GM21786 (cell line): Measurements from ENCODE around the gene SLC35F3.
"Not testable (repeated sequence)": the region's sequence is repeated elsewhere in the genome, so short reads cannot be mapped to it uniquely, and the experiment has no call there.

Experiments used
- ATAC-seq: cut with Tn5 transposase; IDR thresholded peaks from one replicate; pipeline ENCODE4 v1.9.1; 2021; ENCODE audit not compliant: unreplicated experiment

SLC35F3 gene

DNA sequence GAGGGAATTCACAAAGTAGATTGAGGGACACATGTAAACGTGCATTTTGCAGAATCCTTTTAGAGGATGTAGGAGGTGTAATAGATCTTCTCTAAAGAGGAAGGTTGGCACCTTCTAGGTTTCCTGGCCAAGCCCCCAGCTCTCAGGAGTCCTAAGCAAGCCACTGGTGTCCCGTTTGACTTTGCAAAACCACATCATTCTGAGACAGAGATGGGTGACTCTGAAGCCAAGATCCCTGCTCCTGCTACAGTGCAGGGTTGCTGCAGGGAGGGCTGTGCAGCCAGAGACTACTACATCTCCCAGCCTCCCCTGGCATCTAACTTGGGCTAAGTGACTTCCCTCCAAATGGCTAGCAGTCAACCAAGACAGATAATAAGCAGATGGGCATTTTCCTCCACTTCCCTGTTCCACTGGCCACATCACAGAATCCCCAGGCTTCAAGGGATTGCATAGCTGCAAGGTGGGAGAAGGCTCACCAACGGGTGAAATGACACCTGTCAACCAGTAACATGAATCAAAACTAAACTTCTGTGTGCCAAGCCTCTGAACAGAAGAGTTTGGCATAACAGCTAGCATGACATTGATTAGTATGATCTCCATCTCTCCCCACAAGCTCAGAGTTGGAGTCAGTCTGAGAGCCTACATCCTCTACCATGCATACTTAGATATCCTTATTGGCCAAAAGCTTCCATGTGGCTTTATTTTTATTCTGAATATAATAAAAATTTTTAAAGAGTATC, 339.2 kb downstream of the SLC35F3 start:
- ATAC-seq, result no peak

DNA sequence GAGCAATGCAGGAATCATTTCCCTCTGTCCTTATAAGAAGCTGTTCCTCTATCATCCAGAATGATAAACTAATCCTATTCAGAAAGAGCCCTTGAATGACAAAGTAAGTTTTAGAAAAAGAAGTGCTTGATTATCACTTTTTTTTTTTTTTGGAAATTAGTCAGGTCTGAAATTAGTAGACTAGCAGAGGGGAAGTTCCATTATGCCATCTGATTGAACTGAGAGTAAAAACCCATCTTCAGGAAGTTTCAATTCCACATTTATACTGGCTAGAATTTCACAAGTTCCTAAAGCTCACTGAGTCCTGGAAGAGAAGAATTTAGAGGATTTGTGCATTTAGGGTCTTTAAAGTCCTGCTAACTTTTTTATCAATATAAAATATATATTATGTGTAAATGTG, 340.0 kb downstream of the SLC35F3 start:
- peak; percentile 21 for ATAC-seq

DNA sequence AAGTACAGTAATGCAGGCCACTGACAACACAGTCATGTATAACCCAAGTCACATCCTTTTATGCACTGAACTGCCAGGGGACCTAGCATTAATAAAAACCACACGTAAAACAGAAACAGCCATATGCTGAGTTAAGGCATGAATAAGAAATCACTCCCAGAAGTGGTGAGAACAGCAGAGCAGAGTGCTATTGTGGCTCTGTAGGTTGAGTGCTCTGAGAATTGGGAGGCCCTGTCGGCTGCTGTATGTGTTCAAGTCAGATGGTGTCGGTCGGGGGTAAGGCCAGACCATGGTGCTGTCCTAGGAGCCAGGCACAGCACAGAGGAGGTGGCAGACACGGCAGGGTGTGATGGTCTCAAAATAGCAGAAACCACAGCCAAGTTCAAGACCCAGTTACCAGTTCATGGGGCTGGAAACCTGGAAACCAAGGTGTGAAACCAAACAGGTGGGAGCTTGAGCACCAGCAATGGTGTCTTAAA, 342.2 kb downstream of the SLC35F3 start:
- peak; percentile 89 for ATAC-seq

DNA sequence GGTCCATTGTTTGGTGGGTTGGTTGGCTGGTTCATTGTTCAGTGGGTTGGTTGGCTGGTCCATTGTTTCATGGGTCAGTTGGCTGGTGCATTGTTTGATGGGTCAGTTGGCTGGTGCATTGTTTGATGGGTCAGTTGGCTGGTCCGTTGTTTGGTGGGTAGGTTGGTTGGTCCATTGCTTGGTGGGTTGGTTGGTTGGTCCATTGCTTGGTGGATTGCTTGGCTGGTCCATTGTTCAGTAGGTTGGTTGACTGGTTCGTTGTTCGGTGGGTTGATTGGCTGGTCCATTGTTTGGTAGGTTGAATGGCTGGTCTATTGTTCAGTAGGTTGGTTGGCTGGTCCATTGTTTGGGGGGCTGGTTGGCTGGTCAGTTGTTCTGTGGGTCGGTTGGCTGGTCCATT, 343.3 kb downstream of the SLC35F3 start:
- ATAC-seq, result not testable (repeated sequence)

DNA sequence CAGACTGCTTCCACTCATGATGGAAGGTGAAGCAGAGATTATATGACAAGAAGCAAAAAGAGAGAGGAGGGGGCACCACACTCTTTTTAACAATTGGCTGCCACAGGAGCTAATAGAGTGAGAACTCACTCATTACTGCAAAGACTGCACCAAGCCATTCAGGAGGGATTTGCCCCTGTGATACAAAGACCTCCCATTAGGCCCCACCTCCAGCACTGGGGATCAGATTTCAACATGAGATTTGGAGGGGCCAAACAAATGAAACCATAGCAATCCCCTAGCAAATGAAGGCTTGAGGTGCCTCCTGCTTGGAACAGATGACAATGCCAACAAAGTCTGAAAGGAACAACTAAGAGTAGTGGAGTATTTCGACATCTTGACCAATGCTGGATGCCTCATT, 346.3 kb downstream of the SLC35F3 start:
- no peak for ATAC-seq

DNA sequence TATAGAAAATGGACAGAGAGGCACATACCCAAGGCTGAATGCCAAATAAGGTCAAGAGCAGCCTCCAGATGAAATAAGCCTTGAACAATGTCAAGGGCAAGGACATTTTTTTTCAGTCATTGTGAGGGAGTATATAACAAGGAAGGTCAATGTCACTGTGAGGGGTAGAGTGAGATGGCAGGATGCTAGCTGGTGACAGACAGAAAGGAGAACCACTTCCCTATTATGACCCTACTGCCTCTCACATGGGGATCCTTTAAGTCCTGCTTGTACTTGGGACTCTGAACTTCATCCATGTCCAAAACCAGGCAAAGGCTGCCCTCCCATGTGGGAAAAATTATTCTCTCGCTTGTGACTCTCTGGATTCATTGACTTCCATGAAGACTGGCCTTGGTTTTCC, 349.3 kb downstream of the SLC35F3 start:
- ATAC-seq, result peak; percentile 50

DNA sequence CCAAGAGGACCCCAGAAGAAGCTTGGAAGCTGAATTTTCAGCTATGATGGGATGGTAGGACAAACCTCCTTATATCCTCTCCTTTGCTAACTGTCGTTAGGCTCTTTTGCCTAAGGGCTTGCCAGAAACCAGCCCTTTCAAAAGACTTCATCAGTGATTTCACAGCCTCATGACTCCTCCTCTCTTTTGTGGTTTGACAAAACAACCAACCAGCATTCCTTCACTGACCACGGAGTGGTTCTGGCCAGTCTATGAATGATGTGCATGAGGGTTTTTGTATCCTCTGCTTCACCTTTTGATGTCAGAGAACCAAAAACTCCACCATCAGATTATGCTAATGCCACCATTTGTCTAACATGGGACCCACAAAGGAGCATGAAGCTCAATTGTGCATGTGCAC, 351.9 kb downstream of the SLC35F3 start:
- ATAC-seq, result no peak

DNA sequence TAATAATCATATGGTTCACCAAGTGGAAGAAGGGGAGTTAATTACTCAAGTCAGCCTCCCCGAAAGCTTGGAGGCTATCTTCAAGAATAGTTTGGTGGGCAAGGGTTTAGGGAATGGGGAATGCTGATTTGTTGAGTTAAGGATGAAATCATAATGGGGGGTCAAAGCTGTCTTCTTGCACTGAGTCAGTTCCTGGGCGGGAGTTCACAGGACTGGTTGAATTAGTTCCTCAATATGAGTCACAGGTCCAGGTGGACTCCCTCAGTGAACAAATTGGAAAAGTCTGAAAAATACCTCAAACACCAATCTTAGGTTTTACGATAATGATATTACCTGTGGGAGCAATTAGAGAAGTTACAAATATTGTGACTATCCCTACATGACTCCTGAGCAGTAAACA, 353.6 kb downstream of the SLC35F3 start:
- no peak for ATAC-seq

DNA sequence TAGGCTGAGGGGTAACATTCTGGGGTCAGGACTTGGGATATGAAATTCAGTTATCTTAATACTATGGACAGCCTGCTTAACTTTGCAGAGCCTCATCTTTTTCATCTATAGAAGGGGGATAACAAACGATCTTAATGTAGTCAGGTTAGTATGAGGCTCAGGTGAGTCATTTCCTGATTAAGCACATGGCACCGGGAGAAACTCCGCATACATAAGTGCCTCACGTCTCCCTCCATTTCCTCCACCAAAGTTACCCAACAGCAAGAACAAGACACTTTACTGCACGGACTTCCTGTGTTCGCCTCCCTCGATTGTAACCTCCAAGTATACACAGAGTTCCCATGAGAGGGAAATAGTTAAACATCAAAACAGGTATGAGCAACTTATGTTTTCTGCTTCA, 356.1 kb downstream of the SLC35F3 start:
- no peak for ATAC-seq

DNA sequence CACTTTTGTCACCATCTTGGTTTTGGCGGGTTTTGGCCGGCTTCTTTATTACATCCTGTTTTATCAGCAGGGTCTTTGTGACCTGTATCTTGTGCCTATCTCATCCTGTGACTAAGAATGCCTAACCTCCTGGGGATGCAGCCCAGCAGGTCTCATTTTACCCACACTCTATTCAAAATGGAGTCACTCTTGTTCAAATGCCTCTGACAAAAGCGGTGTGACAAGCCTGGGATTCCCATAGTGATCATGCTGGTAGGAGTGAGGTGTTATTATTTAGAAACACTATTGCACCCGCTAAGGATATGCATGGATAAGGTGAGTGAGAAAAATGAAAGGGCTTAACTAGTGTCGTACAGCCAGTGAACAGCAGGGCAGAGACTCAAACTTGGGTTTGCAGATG, 357.1 kb downstream of the SLC35F3 start:
- no peak for ATAC-seq

DNA sequence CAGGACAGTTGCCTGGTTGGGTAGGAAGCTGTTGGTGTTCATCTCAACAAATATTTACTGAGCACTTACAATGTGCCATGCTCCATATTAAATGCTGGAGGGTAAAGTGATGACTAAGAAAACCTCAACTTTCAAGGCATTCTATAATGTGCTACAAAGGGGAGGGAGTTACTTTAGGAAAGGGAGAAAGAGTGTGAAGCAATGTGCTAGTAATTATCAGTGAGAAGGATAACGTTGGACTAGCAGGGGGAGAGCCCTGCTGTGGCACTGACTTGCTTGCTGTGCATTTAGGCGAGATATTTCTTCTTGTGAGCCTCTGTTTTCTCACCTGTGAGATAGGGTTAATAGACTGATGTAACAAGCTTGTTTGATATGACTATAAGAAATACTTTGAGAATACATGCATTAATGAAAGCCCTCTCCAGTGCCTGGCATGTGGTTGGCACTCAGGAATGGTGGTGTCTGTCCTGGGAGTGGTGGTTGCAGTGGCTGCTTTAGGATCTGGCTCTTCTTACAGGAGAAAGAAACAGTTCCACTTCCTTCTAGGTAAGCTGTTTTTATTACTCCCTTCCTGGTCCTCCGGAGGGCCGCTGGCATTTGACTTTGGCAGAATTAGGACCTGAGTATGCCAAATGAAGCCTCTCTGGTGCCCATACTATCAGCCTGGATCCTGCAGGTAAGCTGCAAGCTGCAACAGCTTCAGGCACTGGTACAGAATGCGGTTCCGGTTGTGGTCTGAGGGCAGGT, 357.7 kb downstream of the SLC35F3 start:
- ATAC-seq, result no peak

DNA sequence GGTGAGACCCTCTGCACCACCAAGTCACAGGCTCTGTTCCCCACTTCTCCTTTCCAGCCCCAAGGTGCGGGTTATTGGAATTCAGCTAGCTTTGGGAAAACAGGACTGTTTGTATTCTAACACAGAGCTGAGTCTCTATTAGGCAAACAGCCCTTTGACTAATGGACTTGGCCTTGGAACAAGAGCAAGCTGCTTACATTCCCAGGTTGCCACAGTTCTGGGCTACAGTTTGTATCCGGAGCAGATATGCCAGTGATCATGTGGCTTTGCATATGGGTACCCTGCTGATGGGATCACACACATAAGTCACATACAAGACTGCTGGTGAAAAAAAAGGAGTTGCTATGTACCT, 358.3 kb downstream of the SLC35F3 start:
- ATAC-seq, result no peak

DNA sequence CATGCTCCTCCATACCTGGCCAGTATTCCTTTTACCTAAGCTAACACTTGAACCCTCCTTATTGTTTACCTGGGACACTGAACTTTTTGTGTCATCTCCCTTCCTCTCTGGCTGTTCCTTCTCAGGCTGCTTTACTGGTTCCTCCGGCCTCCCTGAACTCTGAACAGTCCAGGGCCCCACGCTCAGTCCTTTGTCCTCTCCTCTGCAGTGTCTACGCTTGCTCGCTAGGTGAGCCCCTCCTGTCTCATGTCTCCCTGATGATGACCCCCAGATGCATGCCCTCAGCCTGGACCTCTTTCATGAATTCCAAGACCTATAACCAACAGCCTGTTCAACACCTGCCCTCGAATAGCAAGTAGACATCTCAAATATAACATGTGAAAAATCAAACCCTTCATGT, 360.4 kb downstream of the SLC35F3 start:
- no peak for ATAC-seq

DNA sequence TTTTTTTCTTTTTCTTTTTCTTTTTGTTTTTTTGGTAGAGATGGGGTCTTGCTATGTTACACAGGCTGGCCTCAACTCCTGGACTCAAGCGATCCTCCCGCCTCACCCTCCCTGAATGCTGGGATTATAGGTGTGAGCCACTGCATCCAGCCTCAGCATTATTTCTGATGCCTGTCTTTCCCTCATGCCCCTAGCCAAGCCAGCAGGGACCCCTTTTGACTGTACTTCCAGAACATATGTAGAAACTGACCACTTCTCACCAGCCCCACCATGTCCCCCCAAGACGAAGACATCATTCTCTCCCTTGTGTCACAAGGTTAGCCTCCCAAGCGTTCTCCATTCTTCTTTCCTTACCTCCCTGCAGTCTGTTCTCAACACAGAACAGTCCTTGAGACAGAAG, 360.8 kb downstream of the SLC35F3 start:
- ATAC-seq, result no peak

DNA sequence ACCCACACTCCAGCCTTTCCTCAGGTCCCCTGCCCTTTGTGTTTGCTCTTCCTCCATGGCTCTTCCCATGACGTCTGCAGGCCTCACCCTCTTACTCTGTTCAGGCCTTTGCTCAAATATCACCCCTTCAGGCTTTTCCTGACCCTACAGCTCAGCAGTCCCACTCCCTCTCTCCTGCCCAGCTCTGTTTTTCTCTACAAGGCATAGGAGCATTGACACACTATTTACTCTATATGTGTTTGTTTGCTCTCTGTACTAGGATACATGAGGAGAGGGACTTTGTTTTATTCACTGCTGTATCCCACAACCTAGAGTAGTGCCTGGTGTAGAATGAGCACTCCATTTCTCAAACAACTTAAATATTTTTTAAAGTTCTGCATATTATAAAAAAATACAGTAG, 361.4 kb downstream of the SLC35F3 start:
- ATAC-seq, result no peak

DNA sequence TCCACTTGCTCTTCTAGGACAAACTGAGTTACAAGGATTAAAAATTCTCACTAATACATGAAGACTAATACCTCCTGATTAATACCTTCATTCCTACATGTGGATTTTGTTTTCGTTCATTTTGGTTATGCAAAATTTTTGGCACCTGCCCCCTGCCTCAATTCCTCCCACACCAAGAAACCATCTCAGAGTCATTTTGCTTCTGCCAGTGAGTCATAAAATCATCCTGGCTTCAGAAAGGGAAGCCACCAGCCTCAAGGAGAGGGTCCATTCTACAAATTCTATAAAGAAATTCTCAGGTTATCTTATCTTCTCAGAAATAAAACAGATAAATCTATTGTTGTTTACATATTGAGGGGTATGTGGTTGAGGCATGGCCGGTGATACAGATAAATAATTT, 365.6 kb downstream of the SLC35F3 start:
- ATAC-seq, result no peak

DNA sequence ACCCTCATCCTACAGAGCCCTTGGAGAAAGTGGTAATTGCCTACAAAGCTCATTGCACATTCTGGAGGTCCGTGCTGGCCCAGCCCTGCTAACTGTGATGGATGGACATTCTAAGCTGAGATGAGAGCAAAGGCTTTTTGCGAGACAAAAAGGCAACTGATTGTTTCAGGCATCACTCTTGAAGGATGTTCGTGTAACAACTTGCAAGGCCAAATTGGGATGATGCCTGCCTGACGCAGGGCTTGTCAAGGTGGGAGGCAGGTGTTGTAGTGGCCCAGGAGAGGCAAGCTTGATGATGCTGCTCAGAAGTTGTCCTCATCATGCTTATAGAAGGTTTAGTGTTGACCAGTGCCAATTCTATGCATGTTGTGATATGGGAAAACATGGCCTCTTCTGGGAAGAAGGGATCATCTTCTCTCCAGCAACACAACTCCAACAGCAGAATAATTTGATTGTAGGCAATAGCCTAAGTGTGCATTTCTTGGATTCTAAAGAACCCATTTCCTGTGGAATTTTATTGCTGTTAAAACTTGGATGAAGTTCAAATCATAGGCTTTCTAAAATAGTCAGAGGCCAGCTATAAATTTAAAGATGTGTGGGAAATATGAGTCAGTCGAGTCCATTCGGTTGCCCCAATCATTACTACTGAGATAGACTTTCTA, 366.2 kb downstream of the SLC35F3 start:
- no peak for ATAC-seq

DNA sequence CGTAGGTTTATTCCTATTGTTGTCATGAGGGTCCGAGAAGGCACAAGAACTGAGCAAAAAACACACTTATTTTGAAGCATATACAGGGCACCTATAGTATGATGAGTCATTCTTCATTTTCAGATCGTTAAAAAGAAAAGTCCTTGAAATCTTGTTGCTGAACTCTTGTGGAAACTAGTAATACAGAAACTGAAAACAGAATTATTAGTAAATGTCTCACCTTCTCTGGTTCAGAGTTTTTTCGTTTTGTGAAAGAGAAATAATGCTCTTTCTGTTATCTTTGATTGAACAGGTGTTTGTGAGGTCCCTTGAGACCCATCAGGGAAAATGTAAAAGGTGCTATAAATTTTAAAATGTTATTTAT, 366.7 kb downstream of the SLC35F3 start:
- ATAC-seq, result peak; percentile 98

DNA sequence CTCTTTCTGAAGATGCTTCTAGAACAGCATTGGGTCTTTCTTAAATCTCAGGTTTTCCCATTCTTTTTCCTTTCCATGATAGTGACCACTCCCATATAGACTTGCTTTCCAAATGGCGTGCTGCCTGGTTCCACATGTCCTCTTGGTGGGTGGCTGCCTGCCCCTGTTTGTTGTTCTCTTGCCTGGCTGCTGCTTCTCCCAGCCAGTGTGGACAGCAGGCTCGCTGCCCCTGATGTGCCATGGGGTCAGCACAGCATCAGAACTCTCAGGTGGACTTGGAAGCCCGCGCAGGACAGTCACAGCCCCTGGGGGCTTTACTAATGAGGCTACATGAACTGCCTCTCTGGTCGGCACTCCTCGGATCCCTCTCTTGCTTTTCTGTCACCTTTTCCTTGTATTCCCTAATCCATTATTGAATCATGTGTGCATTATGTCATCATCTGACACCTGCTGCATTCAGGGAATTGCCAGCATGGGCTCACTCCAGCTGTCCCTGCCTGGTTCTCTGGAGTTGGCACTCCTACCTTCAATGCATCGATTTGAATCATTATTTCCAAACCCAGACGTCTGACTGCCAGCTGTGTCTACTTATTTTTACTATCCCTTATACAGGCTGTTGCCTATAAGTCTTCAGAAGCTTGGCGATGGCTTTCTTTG, 368.3 kb downstream of the SLC35F3 start:
- ATAC-seq, result no peak

DNA sequence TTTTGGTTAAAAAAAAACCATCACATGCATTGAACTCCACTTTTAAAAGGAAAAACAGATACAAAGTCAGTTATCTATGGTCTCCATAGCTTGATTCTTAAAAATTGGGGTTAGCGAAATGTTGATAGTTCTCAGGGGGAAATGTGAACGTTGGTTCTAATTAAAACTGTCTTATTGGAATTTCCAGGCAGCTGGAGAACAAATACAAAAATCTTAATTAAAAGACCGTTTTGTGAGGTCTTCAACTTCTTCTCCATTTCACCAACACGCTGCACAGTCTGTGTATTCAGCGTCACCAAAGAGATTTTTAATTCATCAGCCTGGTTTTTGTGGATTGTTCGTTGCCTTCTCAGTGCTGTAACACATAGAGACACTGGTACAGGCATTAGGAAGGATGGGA, 369.5 kb downstream of the SLC35F3 start:
- ATAC-seq, result no peak

DNA sequence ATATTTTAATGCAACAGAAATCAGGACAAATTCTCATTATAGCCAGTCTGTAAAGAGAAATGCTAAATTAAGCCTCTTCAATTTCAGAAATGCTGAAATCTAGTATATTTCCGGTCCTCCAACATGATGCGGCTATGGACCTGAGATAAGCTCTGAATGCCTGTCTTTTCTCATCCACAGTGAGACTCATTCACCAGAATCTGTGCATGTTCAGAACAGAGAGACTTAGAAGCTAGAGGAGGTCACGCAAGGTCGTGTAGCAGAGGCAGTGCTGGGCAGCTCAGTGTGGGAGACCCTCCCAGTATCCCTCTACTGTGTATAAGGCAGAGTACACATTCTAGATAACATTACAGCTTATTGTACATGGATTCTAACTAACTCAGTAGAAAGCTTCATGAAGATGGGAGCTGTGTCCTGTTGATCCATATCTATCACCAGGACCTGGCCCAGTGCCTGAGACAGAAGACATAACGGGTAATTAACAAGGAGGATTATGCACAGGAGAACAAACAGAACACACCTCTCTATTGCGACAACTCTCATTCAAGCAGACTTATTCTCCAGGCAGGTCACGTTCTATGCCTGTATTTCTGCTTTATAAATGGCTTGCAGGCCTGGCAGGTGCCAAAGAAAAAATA, 371.8 kb downstream of the SLC35F3 start:
- no peak for ATAC-seq
